ENCODE measurements around the gene NDUFAF3.

NDUFAF3 gene

DNA sequence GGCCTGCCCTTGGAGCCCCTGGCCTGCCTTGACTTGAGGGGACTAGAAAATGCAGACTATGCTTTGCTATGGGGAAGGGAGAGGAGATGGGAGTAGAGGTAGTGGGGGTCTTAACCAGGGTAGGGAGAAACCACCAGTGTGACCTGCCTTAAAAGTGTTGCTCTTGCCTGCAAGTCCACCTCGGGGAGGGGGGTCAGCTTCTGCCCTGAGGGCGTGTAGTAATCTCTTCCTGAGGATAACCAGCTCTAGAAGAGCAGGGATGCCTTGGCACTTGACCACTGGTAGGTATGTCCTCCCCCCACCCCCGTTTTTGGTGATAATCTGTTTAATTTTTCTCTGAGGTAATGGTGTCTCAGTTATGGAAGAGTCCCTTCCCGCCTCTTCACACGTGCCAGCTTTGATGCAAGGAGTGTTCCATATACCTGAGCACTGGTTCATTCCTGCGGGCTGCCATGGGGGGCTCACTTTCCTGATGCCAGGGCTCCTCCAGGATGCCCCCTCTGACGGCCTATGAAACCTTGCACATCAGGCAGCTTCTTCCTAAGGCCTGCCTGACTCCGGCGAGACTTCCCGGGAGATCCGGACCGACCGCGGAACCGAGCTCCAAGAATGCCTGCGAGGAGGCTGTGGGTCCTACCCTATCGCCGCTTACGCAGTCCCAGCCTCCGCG, 32.7 kb upstream of the NDUFAF3 start (continued):
- TF ChIP-seq ZNF8 (CRISPR knock-in tag; IDR thresholded peaks at IDR 0.05) (no peak), TCF4 (CRISPR knock-in tag; IDR thresholded peaks at IDR 0.05; ENCODE audit: borderline replicate concordance) (no peak), ZC3H10 (CRISPR knock-in tag; IDR thresholded peaks at IDR 0.05) (no peak), ESRRG (CRISPR knock-in tag; IDR thresholded peaks at IDR 0.05) (no peak), GLIS3 (CRISPR knock-in tag; IDR thresholded peaks at IDR 0.05) (no peak), TOX (CRISPR knock-in tag; IDR thresholded peaks at IDR 0.05; ENCODE audit: borderline replicate concordance) (no peak), RARB (CRISPR knock-in tag; IDR thresholded peaks at IDR 0.05) (no peak)

DNA sequence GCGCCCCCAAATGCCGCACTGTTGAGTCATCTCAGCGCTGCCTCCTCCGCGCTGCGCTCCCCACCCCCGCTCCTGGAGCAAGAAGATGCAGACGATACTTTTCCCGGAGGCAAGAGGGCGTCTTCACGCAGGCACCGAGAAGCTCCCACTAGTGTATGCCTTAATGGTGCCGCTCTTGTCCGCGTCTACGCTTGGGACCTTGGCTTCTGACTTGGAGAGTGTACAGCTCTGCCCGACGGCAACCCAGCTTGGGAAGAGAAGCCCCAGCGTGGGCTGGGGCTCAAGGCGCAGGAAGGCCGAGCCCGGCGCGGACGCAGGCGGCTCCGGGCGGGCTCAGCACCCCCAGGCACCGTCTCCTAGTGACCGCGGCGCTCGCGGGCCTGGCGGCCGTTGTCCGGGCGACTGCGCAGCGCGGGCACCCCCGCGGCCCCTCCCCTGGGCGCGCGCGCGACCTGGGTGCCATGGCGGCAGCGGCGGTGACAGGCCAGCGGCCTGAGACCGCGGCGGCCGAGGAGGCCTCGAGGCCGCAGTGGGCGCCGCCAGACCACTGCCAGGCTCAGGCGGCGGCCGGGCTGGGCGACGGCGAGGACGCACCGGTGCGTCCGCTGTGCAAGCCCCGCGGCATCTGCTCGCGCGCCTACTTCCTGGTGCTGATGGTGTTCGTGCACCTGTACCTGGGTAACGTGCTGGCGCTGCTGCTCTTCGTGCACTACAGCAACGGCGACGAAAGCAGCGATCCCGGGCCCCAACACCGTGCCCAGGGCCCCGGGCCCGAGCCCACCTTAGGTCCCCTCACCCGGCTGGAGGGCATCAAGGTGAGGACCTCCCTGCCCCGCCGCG, 31.9 kb upstream of the NDUFAF3 start, which contains the start of gene P4HTM:
Gene P4HTM (plus strand): TSS at position 446 of the 840 bp plus-strand sequence. CDS start 16 bp downstream, at position 462.
- ATAC-seq = peak; percentile 89
- TF ChIP-seq ZNF565 (CRISPR knock-in tag; conservative IDR thresholded peaks at IDR 0.05; ENCODE audit: low read depth) = no peak
- TF ChIP-seq ARNTL (CRISPR knock-in tag; IDR thresholded peaks at IDR 0.05; ENCODE audit: borderline replicate concordance, low read depth) = no peak
- TF ChIP-seq ISL1 (CRISPR knock-in tag; IDR thresholded peaks at IDR 0.05) = no peak
- no peak for TF ChIP-seq TOX (CRISPR knock-in tag; IDR thresholded peaks at IDR 0.05; ENCODE audit: borderline replicate concordance)
- TF ChIP-seq ZFP3 (CRISPR knock-in tag; IDR thresholded peaks at IDR 0.05) = no peak
- TF ChIP-seq, protein P1, sequence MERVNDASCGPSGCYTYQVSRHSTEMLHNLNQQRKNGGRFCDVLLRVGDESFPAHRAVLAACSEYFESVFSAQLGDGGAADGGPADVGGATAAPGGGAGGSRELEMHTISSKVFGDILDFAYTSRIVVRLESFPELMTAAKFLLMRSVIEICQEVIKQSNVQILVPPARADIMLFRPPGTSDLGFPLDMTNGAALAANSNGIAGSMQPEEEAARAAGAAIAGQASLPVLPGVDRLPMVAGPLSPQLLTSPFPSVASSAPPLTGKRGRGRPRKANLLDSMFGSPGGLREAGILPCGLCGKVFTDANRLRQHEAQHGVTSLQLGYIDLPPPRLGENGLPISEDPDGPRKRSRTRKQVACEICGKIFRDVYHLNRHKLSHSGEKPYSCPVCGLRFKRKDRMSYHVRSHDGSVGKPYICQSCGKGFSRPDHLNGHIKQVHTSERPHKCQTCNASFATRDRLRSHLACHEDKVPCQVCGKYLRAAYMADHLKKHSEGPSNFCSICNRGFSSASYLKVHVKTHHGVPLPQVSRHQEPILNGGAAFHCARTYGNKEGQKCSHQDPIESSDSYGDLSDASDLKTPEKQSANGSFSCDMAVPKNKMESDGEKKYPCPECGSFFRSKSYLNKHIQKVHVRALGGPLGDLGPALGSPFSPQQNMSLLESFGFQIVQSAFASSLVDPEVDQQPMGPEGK (CRISPR knock-in tag; IDR thresholded peaks at IDR 0.05; ENCODE audit: borderline replicate concordance) = no peak
- no peak for TF ChIP-seq ZNF70 (CRISPR knock-in tag; IDR thresholded peaks at IDR 0.05)
- no peak for TF ChIP-seq ZNF8 (CRISPR knock-in tag; IDR thresholded peaks at IDR 0.05)
- TF ChIP-seq BACH2 (CRISPR knock-in tag; IDR thresholded peaks at IDR 0.05; ENCODE audit: borderline replicate concordance) = no peak
- no peak for TF ChIP-seq ESRRG (CRISPR knock-in tag; IDR thresholded peaks at IDR 0.05)
- TF ChIP-seq, protein P2, sequence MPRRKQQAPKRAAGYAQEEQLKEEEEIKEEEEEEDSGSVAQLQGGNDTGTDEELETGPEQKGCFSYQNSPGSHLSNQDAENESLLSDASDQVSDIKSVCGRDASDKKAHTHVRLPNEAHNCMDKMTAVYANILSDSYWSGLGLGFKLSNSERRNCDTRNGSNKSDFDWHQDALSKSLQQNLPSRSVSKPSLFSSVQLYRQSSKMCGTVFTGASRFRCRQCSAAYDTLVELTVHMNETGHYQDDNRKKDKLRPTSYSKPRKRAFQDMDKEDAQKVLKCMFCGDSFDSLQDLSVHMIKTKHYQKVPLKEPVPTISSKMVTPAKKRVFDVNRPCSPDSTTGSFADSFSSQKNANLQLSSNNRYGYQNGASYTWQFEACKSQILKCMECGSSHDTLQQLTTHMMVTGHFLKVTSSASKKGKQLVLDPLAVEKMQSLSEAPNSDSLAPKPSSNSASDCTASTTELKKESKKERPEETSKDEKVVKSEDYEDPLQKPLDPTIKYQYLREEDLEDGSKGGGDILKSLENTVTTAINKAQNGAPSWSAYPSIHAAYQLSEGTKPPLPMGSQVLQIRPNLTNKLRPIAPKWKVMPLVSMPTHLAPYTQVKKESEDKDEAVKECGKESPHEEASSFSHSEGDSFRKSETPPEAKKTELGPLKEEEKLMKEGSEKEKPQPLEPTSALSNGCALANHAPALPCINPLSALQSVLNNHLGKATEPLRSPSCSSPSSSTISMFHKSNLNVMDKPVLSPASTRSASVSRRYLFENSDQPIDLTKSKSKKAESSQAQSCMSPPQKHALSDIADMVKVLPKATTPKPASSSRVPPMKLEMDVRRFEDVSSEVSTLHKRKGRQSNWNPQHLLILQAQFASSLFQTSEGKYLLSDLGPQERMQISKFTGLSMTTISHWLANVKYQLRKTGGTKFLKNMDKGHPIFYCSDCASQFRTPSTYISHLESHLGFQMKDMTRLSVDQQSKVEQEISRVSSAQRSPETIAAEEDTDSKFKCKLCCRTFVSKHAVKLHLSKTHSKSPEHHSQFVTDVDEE (CRISPR knock-in tag; IDR thresholded peaks at IDR 0.05) = no peak
- no peak for TF ChIP-seq CSDC2 (CRISPR knock-in tag; IDR thresholded peaks at IDR 0.05)
- no peak for TF ChIP-seq PPARA (CRISPR knock-in tag; IDR thresholded peaks at IDR 0.05; ENCODE audit: borderline replicate concordance)
- no peak for TF ChIP-seq SNAI2 (CRISPR knock-in tag; IDR thresholded peaks at IDR 0.05)
- TF ChIP-seq, protein P3, sequence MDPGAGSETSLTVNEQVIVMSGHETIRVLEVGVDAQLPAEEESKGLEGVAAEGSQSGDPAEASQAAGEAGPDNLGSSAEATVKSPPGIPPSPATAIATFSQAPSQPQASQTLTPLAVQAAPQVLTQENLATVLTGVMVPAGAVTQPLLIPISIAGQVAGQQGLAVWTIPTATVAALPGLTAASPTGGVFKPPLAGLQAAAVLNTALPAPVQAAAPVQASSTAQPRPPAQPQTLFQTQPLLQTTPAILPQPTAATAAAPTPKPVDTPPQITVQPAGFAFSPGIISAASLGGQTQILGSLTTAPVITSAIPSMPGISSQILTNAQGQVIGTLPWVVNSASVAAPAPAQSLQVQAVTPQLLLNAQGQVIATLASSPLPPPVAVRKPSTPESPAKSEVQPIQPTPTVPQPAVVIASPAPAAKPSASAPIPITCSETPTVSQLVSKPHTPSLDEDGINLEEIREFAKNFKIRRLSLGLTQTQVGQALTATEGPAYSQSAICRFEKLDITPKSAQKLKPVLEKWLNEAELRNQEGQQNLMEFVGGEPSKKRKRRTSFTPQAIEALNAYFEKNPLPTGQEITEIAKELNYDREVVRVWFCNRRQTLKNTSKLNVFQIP (CRISPR knock-in tag; IDR thresholded peaks at IDR 0.05; ENCODE audit: borderline replicate concordance, low read depth) = no peak
- no peak for TF ChIP-seq GLIS3 (CRISPR knock-in tag; IDR thresholded peaks at IDR 0.05)
- no peak for TF ChIP-seq TCF4 (CRISPR knock-in tag; IDR thresholded peaks at IDR 0.05; ENCODE audit: borderline replicate concordance)
- no peak for TF ChIP-seq ZC3H10 (CRISPR knock-in tag; IDR thresholded peaks at IDR 0.05)
- TF ChIP-seq RARB (CRISPR knock-in tag; IDR thresholded peaks at IDR 0.05) = no peak

DNA sequence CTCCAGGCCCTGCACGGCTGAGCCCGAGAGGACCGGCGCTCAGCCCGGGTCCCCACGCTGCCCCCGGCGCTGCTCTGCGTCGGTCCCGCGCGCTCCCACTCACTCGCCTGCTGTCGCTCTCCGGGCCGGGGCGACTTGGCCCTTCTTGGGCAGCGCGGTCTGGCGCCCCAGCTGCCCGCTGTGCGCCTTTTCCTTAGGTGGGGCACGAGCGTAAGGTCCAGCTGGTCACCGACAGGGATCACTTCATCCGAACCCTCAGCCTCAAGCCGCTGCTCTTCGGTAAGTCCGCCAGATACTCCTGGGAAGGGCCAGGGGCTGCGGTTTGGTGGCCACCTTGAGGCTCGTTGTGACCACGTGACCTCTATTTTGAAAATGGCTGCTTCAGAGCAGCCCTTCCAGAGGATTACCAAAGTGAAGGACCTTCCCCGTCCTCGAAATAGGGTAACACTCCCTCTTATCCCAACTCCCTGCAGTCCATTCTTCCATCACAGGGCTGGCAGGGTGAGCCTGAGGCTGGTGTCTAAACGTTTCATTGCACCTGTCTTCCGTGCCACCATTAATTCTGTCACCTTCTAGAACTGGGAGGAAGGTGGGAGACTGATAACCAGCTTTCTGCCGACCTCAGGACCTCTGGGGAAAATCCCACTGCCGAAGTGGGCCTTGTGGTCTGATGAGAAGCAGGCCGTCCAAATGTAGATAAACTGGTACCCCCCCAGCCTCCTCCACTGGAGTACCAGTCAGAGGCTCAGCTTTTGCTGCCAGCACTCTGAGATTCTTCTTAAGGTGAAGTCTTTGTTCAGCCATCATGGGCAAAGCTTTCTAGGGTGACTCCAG, 31.1 kb upstream of the NDUFAF3 start:
- ATAC-seq = no peak
- TF ChIP-seq, protein P3 (CRISPR knock-in tag; IDR thresholded peaks at IDR 0.05; ENCODE audit: borderline replicate concordance, low read depth) = no peak
- TF ChIP-seq ESRRG (CRISPR knock-in tag; IDR thresholded peaks at IDR 0.05) = no peak
- no peak for TF ChIP-seq ISL1 (CRISPR knock-in tag; IDR thresholded peaks at IDR 0.05)
- TF ChIP-seq, protein P1 (CRISPR knock-in tag; IDR thresholded peaks at IDR 0.05; ENCODE audit: borderline replicate concordance) = no peak
- TF ChIP-seq OSR1 (CRISPR knock-in tag; IDR thresholded peaks at IDR 0.05) = no peak
- no peak for TF ChIP-seq RARB (CRISPR knock-in tag; IDR thresholded peaks at IDR 0.05)
- no peak for TF ChIP-seq ZNF70 (CRISPR knock-in tag; IDR thresholded peaks at IDR 0.05)
- no peak for TF ChIP-seq ZFP30 (CRISPR knock-in tag; IDR thresholded peaks at IDR 0.05)
- TF ChIP-seq CSDC2 (CRISPR knock-in tag; IDR thresholded peaks at IDR 0.05) = no peak
- no peak for TF ChIP-seq BACH2 (CRISPR knock-in tag; IDR thresholded peaks at IDR 0.05; ENCODE audit: borderline replicate concordance)
- no peak for TF ChIP-seq TOX (CRISPR knock-in tag; IDR thresholded peaks at IDR 0.05; ENCODE audit: borderline replicate concordance)
